Breast epithelium (tissue), 4 donors: ENCODE results near the gene BARX2. TPM values are rescaled to one million over a fixed set of nuclear protein-coding genes. Genes with fewer than 3 reads are reported as not detected.

Source experiments
- DNase-seq, 2 donors: peaks; one replicate each; pipeline ENCODE4 v3.0.0-alpha.2; 2019; ENCODE audit warnings: low spot score in 2 of 2
- H3K27ac ChIP-seq, 2 donors: fragments of 200-600 bp; sonication (generic) in 1 of 2; one replicate each; pipeline ENCODE4 v1.5.1; 2016 to 2019; ENCODE audit warnings: mild to moderate bottlenecking in 1 of 2
- H3K27me3 ChIP-seq, 2 donors: fragments of 200-600 bp; sonication (generic) in 1 of 2; one replicate each; pipeline versions ENCODE4 v1.5.1 to v1.6.0; 2017 to 2019; ENCODE audit warnings: control low read depth in 1 of 2, mild to moderate bottlenecking in 1 of 2
- H3K36me3 ChIP-seq: fragments of 200-600 bp; one replicate; pipeline ENCODE4 v1.5.1; 2019
- H3K4me1 ChIP-seq, 2 donors: fragments of 200-600 bp; sonication (generic); one replicate each; pipeline ENCODE4 v1.5.1; 2016 to 2019; ENCODE audit warnings: control low read depth in 1 of 2
- H3K4me3 ChIP-seq, 3 donors: fragments of 200-600 bp; sonication (generic); 1 replicate in 2 of 3; 2 replicates in 1 of 3; pipeline ENCODE4 v1.5.1; 2016 to 2019; ENCODE audit warnings: mild to moderate bottlenecking in 3 of 3, moderate library complexity in 2 of 3
- H3K9me3 ChIP-seq, 2 donors: fragments of 200-600 bp; sonication (generic) in 1 of 2; one replicate each; pipeline ENCODE4 v1.5.1; 2016 to 2019; ENCODE audit warnings: control low read depth in 1 of 2
- POLR2A ChIP-seq: fragments of 450-650 bp; IDR thresholded peaks from one replicate; pipeline ENCODE4 v1.6.1; 2016; ENCODE audit warnings: antibody characterized with exemption, mild to moderate bottlenecking, moderate library complexity
- POLR2AphosphoS5 ChIP-seq, 3 donors: sonication (generic); formaldehyde crosslinking; IDR thresholded peaks; one replicate each; pipeline ENCODE4 v1.6.1; 2017; ENCODE audit warnings: antibody characterized with exemption in 3 of 3
- intact Hi-C: fragments of 100-400 bp; cut with DNase I; formaldehyde crosslinking; loops from one replicate; pipeline ENCODE4 v1.15.1; 2023; ENCODE audit warnings: low total_unique reads
- total RNA-seq, 3 donors: library from RNA; depleted of rRNA; stranded (reverse); fragments of >200 nt; gene quantifications; one replicate each; pipeline ENCODE4 v1.1.0, GENCODE V29; 2016
- TF ChIP-seq, protein P1 (sequence below), 3 donors: fragments of 450-650 bp; IDR thresholded peaks; one replicate each; pipeline ENCODE4 v1.5.1; 2016 to 2017; ENCODE audit warnings: antibody characterized with exemption in 3 of 3, mild to moderate bottlenecking in 3 of 3, moderate library complexity in 3 of 3

BARX2 gene
- total RNA-seq, 3 donors from 2014 or later, result 8.2 to 19.5 TPM; not detected in 1

DNA sequence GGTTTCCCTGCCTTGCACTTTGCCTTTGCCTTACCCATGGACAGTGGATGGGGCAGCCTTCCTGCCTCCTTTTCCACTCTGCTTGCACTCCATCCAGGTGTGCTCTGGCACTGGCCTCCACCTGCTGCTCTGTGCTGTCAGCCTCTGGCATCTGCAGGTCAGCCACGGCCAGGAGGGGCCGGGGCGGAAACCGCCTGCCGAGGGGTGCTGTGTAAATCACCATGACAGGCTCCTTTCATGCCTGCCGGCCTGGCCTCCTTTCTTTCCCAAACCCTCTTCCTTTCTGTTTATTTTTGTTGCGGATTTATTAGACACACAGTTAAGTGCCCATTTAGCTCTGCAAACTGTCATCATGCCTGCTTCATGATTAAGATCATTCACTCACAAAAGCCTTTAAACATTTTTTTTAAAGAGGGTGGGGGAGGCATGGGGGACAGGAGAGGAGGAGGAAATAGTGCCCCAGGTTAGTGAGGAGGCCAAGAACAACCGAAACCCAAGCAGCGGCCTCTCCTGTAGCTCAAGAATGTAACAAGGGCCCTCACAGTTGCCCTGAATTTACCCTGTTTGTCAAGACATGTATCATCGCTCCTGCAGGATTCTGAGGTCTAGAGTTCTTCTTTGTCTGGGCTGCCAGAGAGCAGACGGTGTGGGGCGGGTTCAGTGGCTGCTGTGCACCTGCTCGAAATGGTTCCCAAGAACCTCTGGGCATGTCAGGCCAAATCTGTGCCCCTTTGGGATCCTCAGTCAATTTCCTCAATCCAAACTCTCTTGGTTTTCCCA lies 83.3 kb downstream of the BARX2 start:
- Histone ChIP-seq H3K27ac (peak overlapping the region; percentile 78 to 80), H3K27me3 (no peaks in the 10 kb centered on the region), H3K9me3 (no peaks in the 10 kb centered on the region), H3K4me1 (no peaks in the 10 kb centered on the region), H3K36me3 (no peaks in the 10 kb centered on the region), H3K4me3 (no peak overlapping the region)
- DNase-seq, result peak in 1 of 2 donors; percentile 71
- intact Hi-C loops, result no loop called here
- TF ChIP-seq POLR2AphosphoS5 (IDR thresholded peaks at IDR 0.05), result no peak
- no peak for TF ChIP-seq POLR2A
- TF ChIP-seq, protein P1, sequence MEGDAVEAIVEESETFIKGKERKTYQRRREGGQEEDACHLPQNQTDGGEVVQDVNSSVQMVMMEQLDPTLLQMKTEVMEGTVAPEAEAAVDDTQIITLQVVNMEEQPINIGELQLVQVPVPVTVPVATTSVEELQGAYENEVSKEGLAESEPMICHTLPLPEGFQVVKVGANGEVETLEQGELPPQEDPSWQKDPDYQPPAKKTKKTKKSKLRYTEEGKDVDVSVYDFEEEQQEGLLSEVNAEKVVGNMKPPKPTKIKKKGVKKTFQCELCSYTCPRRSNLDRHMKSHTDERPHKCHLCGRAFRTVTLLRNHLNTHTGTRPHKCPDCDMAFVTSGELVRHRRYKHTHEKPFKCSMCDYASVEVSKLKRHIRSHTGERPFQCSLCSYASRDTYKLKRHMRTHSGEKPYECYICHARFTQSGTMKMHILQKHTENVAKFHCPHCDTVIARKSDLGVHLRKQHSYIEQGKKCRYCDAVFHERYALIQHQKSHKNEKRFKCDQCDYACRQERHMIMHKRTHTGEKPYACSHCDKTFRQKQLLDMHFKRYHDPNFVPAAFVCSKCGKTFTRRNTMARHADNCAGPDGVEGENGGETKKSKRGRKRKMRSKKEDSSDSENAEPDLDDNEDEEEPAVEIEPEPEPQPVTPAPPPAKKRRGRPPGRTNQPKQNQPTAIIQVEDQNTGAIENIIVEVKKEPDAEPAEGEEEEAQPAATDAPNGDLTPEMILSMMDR (IDR thresholded peaks at IDR 0.05), result no peak

DNA sequence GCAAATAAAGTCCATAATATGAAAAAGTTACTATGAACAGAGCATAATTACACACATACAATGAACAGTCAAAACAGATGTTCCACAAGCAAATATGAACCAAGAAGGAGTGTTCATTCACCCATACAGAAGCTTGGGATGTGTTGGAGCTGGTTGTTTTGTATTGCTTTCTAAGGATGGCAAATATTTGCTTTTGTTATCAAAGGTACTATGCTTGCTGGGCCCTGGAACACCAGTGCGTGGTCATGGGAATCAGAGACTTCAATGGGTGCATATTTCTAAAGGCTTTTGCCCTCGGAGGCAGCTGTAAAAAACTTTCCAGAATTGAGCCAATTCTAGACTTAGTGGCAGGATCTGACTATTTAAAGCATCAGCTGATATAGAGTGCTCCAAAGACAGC lies 85.1 kb downstream of the BARX2 start:
- intact Hi-C loops, result no loop called here
- Histone ChIP-seq H3K27ac (no peak overlapping the region), H3K27me3 (no peaks in the 10 kb centered on the region), H3K36me3 (no peaks in the 10 kb centered on the region), H3K4me1 (no peaks in the 10 kb centered on the region), H3K9me3 (no peaks in the 10 kb centered on the region), H3K4me3 (no peak overlapping the region)
- DNase-seq, result no peak
- TF ChIP-seq POLR2AphosphoS5 (IDR thresholded peaks at IDR 0.05), result no peak
- TF ChIP-seq, protein P1 (IDR thresholded peaks at IDR 0.05), result no peak
- TF ChIP-seq POLR2A, result no peak

DNA sequence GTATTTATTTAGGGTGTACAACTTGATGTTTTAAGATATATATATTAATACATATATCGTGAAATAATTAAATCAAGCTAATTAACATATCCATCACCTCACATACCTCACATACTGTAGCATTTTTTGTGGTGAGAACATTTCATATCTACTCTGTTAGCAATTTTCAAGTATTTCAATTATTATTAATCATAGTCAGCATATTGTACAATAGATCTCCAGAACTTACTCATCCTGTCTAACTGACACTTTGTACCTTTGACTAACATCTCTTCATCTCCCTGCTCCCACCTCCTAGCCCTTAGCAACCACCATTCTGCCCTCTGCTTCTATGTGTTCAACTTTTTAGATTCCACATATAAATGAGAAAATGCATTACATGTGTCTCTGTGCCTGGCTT lies 108.4 kb downstream of the BARX2 start:
- Histone ChIP-seq H3K9me3 (no peaks in the 10 kb centered on the region), H3K4me1 (no peaks in the 10 kb centered on the region), H3K4me3 (no peak overlapping the region), H3K27ac (no peak overlapping the region), H3K36me3 (no peaks in the 10 kb centered on the region), H3K27me3 (no peaks in the 10 kb centered on the region)
- no peak for DNase-seq
- TF ChIP-seq POLR2AphosphoS5 (IDR thresholded peaks at IDR 0.05) (no peak), POLR2A (no peak)
- TF ChIP-seq, protein P1 (IDR thresholded peaks at IDR 0.05), result no peak
- intact Hi-C loops, result no loop called here

DNA sequence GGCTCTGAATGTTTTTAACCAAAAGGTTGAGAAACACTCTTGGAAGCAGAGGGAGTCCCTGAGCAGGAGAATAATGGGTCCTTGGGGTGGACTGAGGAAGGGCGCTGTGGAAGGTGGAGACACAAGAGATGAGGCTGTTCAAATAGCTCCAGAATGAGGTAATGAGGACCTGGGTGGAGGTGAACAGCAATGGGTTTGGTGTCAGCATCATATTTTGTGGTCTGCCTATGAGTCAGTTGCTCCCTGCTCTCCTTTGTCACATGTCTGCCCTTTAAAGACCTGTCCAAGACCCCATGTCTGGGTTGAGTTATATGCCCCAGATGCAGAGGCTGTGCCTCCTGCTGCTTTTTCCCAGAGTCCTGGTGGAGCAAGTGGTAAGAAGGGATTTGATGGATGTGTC lies 113.6 kb downstream of the BARX2 start:
- intact Hi-C loops, result no loop called here
- H3K9me3 ChIP-seq, result no peaks in the 10 kb centered on the region
- H3K4me1 ChIP-seq, result no peaks in the 10 kb centered on the region
- no peak for DNase-seq
- H3K36me3 ChIP-seq, result no peaks in the 10 kb centered on the region
- H3K4me3 ChIP-seq, result no peak overlapping the region
- TF ChIP-seq POLR2A (no peak), POLR2AphosphoS5 (IDR thresholded peaks at IDR 0.05) (no peak)
- TF ChIP-seq, protein P1 (IDR thresholded peaks at IDR 0.05), result no peak
- no peaks in the 10 kb centered on the region for H3K27me3 ChIP-seq
- H3K27ac ChIP-seq, result no peak overlapping the region

DNA sequence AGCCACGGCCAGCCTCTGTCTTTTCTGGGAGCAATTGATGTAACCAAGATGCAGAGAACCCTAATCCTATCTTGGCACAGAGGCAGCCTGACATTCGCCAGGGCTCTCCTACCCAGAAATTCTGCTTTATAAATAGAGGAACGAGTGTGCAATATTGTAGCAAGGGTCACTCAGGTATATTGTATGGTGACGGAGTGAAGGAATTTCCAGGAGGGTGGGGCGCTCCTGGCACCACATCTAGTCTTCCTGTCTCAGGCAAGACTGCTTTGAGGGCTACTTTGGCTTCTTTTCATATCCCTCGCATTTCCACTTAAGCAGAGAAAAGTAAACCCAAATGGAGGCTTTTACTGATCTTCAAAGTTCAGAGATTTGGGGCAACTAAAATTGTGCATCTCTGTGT lies 114.4 kb downstream of the BARX2 start:
- Histone ChIP-seq H3K27me3 (no peaks in the 10 kb centered on the region), H3K9me3 (no peaks in the 10 kb centered on the region), H3K36me3 (no peaks in the 10 kb centered on the region), H3K4me1 (no peaks in the 10 kb centered on the region), H3K4me3 (no peak overlapping the region), H3K27ac (no peak overlapping the region)
- intact Hi-C loops, result no loop called here
- no peak for DNase-seq
- TF ChIP-seq, protein P1 (IDR thresholded peaks at IDR 0.05), result no peak
- TF ChIP-seq POLR2A, result no peak
- TF ChIP-seq POLR2AphosphoS5 (IDR thresholded peaks at IDR 0.05), result no peak
